ENCODE results near the gene CCDC7.

DNA sequence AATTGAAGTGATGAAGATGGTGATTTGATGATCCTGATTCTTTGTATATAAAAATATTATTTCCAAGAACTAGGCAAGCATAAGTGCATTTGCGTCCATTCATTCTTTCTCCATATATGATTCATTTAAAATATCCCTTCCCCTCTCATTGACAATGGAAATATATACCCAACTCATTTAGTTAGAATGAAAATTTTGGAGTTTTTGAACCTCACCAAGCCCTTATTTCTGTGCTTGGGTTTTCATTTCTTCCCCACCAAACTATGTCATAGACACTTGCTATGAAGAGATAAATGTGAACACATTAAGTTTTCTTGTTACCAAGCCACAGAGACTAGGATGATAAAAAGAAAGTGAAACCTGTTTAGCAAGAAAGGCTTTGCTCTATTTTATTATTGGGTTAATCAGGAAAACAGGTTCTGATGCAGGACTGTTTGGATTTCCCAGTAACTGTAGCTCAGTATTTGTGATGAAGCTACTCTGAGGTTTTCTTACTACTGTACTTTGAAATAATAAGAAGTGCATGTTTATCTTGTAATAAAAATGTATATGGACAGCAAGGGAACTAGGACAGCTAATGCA is 443.8 kb downstream of the CCDC7 start:
- TF ChIP-seq, protein P1, sequence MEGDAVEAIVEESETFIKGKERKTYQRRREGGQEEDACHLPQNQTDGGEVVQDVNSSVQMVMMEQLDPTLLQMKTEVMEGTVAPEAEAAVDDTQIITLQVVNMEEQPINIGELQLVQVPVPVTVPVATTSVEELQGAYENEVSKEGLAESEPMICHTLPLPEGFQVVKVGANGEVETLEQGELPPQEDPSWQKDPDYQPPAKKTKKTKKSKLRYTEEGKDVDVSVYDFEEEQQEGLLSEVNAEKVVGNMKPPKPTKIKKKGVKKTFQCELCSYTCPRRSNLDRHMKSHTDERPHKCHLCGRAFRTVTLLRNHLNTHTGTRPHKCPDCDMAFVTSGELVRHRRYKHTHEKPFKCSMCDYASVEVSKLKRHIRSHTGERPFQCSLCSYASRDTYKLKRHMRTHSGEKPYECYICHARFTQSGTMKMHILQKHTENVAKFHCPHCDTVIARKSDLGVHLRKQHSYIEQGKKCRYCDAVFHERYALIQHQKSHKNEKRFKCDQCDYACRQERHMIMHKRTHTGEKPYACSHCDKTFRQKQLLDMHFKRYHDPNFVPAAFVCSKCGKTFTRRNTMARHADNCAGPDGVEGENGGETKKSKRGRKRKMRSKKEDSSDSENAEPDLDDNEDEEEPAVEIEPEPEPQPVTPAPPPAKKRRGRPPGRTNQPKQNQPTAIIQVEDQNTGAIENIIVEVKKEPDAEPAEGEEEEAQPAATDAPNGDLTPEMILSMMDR (IDR thresholded peaks at IDR 0.05): no peak
- TF ChIP-seq EP300 (IDR thresholded peaks at IDR 0.05): no peak
